NCI-H748 (cell line): ENCODE data around the gene PLXNA1.

Experiments
- DNase-seq: peaks from one replicate; lab custom pipeline; 2025; ENCODE audit not compliant: unreplicated experiment; lab: John Stamatoyannopoulos, UW

PLXNA1 gene

DNA sequence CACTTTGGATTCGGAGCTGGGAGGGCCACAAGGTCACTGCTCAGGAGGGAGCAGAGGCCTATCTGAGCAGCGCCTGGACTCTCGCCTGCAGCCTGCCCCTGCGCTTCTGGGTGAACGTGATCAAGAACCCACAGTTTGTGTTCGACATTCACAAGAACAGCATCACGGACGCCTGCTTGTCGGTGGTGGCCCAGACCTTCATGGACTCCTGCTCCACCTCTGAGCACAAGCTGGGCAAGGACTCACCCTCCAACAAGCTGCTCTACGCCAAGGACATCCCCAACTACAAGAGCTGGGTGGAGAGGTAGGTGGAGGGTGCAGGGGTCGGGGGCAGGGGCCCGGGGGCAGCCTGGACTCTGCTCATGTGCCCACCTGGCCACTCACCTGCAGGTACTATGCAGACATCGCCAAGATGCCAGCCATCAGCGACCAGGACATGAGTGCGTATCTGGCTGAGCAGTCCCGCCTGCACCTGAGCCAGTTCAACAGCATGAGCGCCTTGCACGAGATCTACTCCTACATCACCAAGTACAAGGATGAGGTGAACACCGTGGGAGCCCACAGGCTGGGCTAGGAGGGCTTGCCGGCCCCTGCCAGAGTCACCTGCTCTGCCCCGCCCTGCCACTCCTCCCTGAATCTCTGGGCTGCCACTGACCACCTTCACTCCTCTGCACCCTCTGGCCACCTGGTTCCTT, 49.5 kb downstream of the PLXNA1 start:
- DNase-seq, result no peak
